Activated CD4-positive, alpha-beta T cell treated with anti-CD3 and anti-CD28 coated beads, Interleukin-2, amount 50 U/mL, for 1 hour (primary cell): ENCODE data around the gene ARMH2.

Experiments
- DNase-seq: peaks from one replicate; pipeline ENCODE4 v3.0.0-alpha.2; 2020

The ARMH2 gene

GRCh38 chr6:24798740-24799540, at the start of gene ARMH2:
TSS of gene ARMH2 (minus strand) at chr6:24798917. CDS start at chr6:24798857, 60 bp downstream.
- no peak for DNase-seq

- DNase-seq: no peak
Measured at GRCh38 chr6:24848461-24848860, 49.7 kb upstream of the ARMH2 start.

GRCh38 chr6:24847402-24847801, 48.7 kb upstream of the ARMH2 start:
- DNase-seq: no peak

GRCh38 chr6:24845578-24845977, 46.9 kb upstream of the ARMH2 start:
- DNase-seq: no peak

GRCh38 chr6:24844903-24845302, 46.2 kb upstream of the ARMH2 start:
- DNase-seq: no peak

GRCh38 chr6:24844061-24844460, 45.3 kb upstream of the ARMH2 start:
- DNase-seq: no peak

- no peak for DNase-seq
Measured at GRCh38 chr6:24840187-24840586, 41.5 kb upstream of the ARMH2 start.

- DNase-seq: no peak
Measured at GRCh38 chr6:24838994-24839393, 40.3 kb upstream of the ARMH2 start.

GRCh38 chr6:24838081-24838480, 39.4 kb upstream of the ARMH2 start:
- DNase-seq: no peak

GRCh38 chr6:24836109-24836508, 37.4 kb upstream of the ARMH2 start:
- no peak for DNase-seq

GRCh38 chr6:24833711-24834386, 35.1 kb upstream of the ARMH2 start:
- no peak for DNase-seq

GRCh38 chr6:24832794-24833193, 34.1 kb upstream of the ARMH2 start:
- no peak for DNase-seq

GRCh38 chr6:24831771-24832716, 33.3 kb upstream of the ARMH2 start:
- no peak for DNase-seq

GRCh38 chr6:24829657-24830056, 30.9 kb upstream of the ARMH2 start:
- no peak for DNase-seq

GRCh38 chr6:24827970-24828369, 29.3 kb upstream of the ARMH2 start:
- DNase-seq: no peak

GRCh38 chr6:24827162-24827561, 28.4 kb upstream of the ARMH2 start:
- DNase-seq: no peak

GRCh38 chr6:24825130-24825630, 26.5 kb upstream of the ARMH2 start:
- DNase-seq: no peak

GRCh38 chr6:24824142-24824938, 25.6 kb upstream of the ARMH2 start:
- no peak for DNase-seq

- DNase-seq: no peak
Measured at GRCh38 chr6:24823185-24823584, 24.5 kb upstream of the ARMH2 start.

GRCh38 chr6:24822696-24823095, 24.0 kb upstream of the ARMH2 start:
- DNase-seq: no peak

GRCh38 chr6:24821860-24822444, 23.2 kb upstream of the ARMH2 start:
- no peak for DNase-seq

GRCh38 chr6:24818346-24818745, 19.6 kb upstream of the ARMH2 start:
- no peak for DNase-seq
